Measurements from ENCODE around the gene FRZB.

The FRZB gene

DNA sequence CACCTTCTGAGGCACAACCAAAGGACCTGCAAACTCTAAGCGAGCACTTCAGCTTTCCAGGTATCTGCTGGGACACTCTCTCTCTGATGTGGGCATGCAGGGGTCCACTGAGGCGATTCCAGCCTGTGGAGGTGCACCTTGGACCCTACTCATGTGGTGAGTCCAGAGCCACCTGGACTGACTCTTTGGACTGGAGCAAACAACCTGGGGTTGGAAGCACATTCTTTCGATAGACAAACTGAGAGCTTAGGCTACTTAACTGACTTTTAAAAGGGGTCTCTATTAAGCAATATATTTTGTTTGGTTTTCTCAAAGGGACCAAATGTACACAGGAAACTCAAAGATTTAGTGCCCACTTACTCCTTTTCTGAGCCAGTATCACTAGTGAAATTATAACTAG is 51.6 kb downstream of the FRZB start:
- Histone ChIP-seq H3K4ac (ENCODE audit: low read length) (no peak overlapping the region), H3K4me1 (ENCODE audit: control insufficient read depth in 2 of 2, insufficient read depth in 1 of 2, low read depth in 1 of 2, low read length in 2 of 2) (peaks cover 7 to 16% of the 10 kb centered on the region in 2 donors), H3K79me1 (ENCODE audit: low read depth, low read length) (no peaks in the 10 kb centered on the region), H3K36me3 (replicated peaks in 1 of 2; ENCODE audit: control insufficient read depth in 2 of 2, insufficient read depth in 2 of 2, low read length in 2 of 2) (no peaks in the 10 kb centered on the region), H3K4me3 (ENCODE audit: low read length in 2 of 2) (no peak overlapping the region), H3K18ac (ENCODE audit: low read length) (peak overlapping the region; percentile 0), H3K9me3 (replicated peaks in 1 of 2; ENCODE audit: control insufficient read depth in 2 of 2, insufficient read depth in 1 of 2, low read depth in 1 of 2, low read length in 2 of 2) (peaks cover 0 to 3% of the 10 kb centered on the region in 2 donors), H2AK5ac (ENCODE audit: low read depth, low read length) (no peak overlapping the region), H2BK120ac (ENCODE audit: low read depth, low read length) (no peak overlapping the region), H3K23ac (ENCODE audit: low read depth, low read length, poor library complexity) (no peak overlapping the region), H3K27me3 (ENCODE audit: control insufficient read depth in 3 of 3, insufficient read depth in 3 of 3, low read depth in 1 of 3, low read length in 3 of 3) (no peaks in the 10 kb centered on the region), H3K27ac (replicated peaks; ENCODE audit: low read length) (no peak overlapping the region), H2BK5ac (ENCODE audit: low read length) (no peak overlapping the region), H3K4me2 (ENCODE audit: insufficient read depth, low read length, poor library complexity, severe bottlenecking) (no peak overlapping the region), H3K14ac (ENCODE audit: low read length) (no peak overlapping the region), H2AFZ (ENCODE audit: low read length) (no peak overlapping the region), H2BK15ac (ENCODE audit: low read length) (no peak overlapping the region), H3K9ac (ENCODE audit: low read depth, low read length, poor library complexity) (no peak overlapping the region), H2BK12ac (ENCODE audit: low read length) (peak overlapping the region; percentile 2), H4K8ac (ENCODE audit: low read depth, low read length) (no peak overlapping the region), H4K91ac (ENCODE audit: low read depth, low read length, poor library complexity) (no peak overlapping the region)
- WGBS, 2 donors (ENCODE audit: extremely low coverage in 2 of 2, insufficient read length in 2 of 2, insufficient replicate concordance in 1 of 2) = no CpG with 5 or more reads among the region's 3 CpGs
- DNase-seq (ENCODE audit: low spot score) = no peak

DNA sequence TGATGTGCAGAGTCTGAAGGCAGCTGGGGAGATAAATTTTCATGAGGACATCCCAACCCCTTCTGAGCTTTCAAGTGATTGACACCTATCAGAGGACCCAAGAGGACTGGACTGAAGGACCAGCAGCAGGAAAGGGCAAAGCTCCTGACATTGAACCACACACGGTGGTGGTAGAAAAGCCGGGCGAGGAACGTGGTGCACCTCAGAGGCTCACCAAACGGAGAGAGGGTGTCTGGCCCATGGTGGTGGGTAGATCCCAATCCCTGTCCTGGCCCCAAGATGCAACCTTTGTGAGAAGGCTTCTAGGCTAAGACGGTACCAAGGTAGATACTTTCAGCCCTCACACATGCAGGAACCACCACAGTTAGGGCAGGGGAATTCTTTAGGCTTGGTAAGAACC is 52.1 kb downstream of the FRZB start:
- WGBS, 2 donors (ENCODE audit: extremely low coverage in 2 of 2, insufficient read length in 2 of 2, insufficient replicate concordance in 1 of 2) = no CpG with 5 or more reads among the region's 6 CpGs

DNA sequence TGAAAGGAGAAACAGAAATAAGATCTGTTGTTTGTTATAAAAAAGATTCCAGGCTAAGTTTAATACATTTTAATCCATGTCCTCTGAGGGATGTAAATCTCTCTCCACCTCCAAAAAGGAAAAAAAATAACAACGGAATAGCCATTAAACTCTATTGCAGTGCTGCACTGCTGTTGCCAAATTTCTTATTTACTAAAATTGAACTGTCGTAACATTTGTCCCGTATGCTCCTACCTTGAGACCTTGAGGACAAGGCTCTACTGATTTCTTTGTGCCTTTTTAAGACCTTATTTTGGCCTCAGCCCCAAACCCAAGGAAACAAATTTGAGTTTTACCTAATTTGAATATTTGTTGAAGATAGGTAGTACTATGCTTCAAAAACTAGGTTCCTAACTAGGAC is 56.4 kb downstream of the FRZB start:
- no peak overlapping the region for H2AK5ac ChIP-seq (ENCODE audit: low read depth, low read length)
- no peak overlapping the region for H2BK12ac ChIP-seq (ENCODE audit: low read length)
- H3K9ac ChIP-seq (ENCODE audit: low read depth, low read length, poor library complexity) = no peak overlapping the region
- H3K18ac ChIP-seq (ENCODE audit: low read length) = no peak overlapping the region
- H3K27me3 ChIP-seq (ENCODE audit: control insufficient read depth in 3 of 3, insufficient read depth in 3 of 3, low read depth in 1 of 3, low read length in 3 of 3) = no peaks in the 10 kb centered on the region
- WGBS, 2 donors (ENCODE audit: extremely low coverage in 2 of 2, insufficient read length in 2 of 2, insufficient replicate concordance in 1 of 2) = no CpG with 5 or more reads among the region's 3 CpGs
- H3K4me2 ChIP-seq (ENCODE audit: insufficient read depth, low read length, poor library complexity, severe bottlenecking) = no peak overlapping the region
- H2BK120ac ChIP-seq (ENCODE audit: low read depth, low read length) = no peak overlapping the region
- no peak overlapping the region for H4K8ac ChIP-seq (ENCODE audit: low read depth, low read length)
- H3K4me1 ChIP-seq (ENCODE audit: control insufficient read depth in 2 of 2, insufficient read depth in 1 of 2, low read depth in 1 of 2, low read length in 2 of 2) = peaks cover 0 to 4% of the 10 kb centered on the region in 2 donors
- DNase-seq (ENCODE audit: low spot score) = no peak
- H2AFZ ChIP-seq (ENCODE audit: low read length) = no peak overlapping the region
- H3K4me3 ChIP-seq (ENCODE audit: low read length in 2 of 2) = no peak overlapping the region
- H3K27ac ChIP-seq (replicated peaks; ENCODE audit: low read length) = no peak overlapping the region
- no peak overlapping the region for H3K23ac ChIP-seq (ENCODE audit: low read depth, low read length, poor library complexity)
- no peaks in the 10 kb centered on the region for H3K36me3 ChIP-seq (replicated peaks in 1 of 2; ENCODE audit: control insufficient read depth in 2 of 2, insufficient read depth in 2 of 2, low read length in 2 of 2)
- H3K9me3 ChIP-seq (replicated peaks in 1 of 2; ENCODE audit: control insufficient read depth in 2 of 2, insufficient read depth in 1 of 2, low read depth in 1 of 2, low read length in 2 of 2) = peaks cover 0 to 3% of the 10 kb centered on the region in 2 donors
- H2BK5ac ChIP-seq (ENCODE audit: low read length) = no peak overlapping the region
- no peak overlapping the region for H3K4ac ChIP-seq (ENCODE audit: low read length)
- H3K14ac ChIP-seq (ENCODE audit: low read length) = no peak overlapping the region
- no peak overlapping the region for H2BK15ac ChIP-seq (ENCODE audit: low read length)
- no peaks in the 10 kb centered on the region for H3K79me1 ChIP-seq (ENCODE audit: low read depth, low read length)
- no peak overlapping the region for H4K91ac ChIP-seq (ENCODE audit: low read depth, low read length, poor library complexity)

More for the DNA sequence above, 52.1 kb downstream of the FRZB start:
- Histone ChIP-seq H3K9me3 (replicated peaks in 1 of 2; ENCODE audit: control insufficient read depth in 2 of 2, insufficient read depth in 1 of 2, low read depth in 1 of 2, low read length in 2 of 2) (peaks cover 0 to 3% of the 10 kb centered on the region in 2 donors), H3K9ac (ENCODE audit: low read depth, low read length, poor library complexity) (no peak overlapping the region), H3K4me3 (ENCODE audit: low read length in 2 of 2) (no peak overlapping the region), H2AFZ (ENCODE audit: low read length) (no peak overlapping the region), H2BK120ac (ENCODE audit: low read depth, low read length) (no peak overlapping the region), H2BK15ac (ENCODE audit: low read length) (no peak overlapping the region), H4K8ac (ENCODE audit: low read depth, low read length) (no peak overlapping the region), H3K36me3 (replicated peaks in 1 of 2; ENCODE audit: control insufficient read depth in 2 of 2, insufficient read depth in 2 of 2, low read length in 2 of 2) (no peaks in the 10 kb centered on the region), H3K4me1 (ENCODE audit: control insufficient read depth in 2 of 2, insufficient read depth in 1 of 2, low read depth in 1 of 2, low read length in 2 of 2) (peaks cover 5 to 16% of the 10 kb centered on the region in 2 donors), H2BK5ac (ENCODE audit: low read length) (no peak overlapping the region), H3K27me3 (ENCODE audit: control insufficient read depth in 3 of 3, insufficient read depth in 3 of 3, low read depth in 1 of 3, low read length in 3 of 3) (no peaks in the 10 kb centered on the region), H3K27ac (replicated peaks; ENCODE audit: low read length) (no peak overlapping the region), H4K91ac (ENCODE audit: low read depth, low read length, poor library complexity) (no peak overlapping the region), H3K79me1 (ENCODE audit: low read depth, low read length) (no peaks in the 10 kb centered on the region), H2AK5ac (ENCODE audit: low read depth, low read length) (no peak overlapping the region), H3K18ac (ENCODE audit: low read length) (peak overlapping the region; percentile 0), H3K23ac (ENCODE audit: low read depth, low read length, poor library complexity) (no peak overlapping the region), H3K14ac (ENCODE audit: low read length) (no peak overlapping the region), H3K4ac (ENCODE audit: low read length) (no peak overlapping the region), H2BK12ac (ENCODE audit: low read length) (peak overlapping the region; percentile 2), H3K4me2 (ENCODE audit: insufficient read depth, low read length, poor library complexity, severe bottlenecking) (no peak overlapping the region)
- no peak for DNase-seq (ENCODE audit: low spot score)

DNA sequence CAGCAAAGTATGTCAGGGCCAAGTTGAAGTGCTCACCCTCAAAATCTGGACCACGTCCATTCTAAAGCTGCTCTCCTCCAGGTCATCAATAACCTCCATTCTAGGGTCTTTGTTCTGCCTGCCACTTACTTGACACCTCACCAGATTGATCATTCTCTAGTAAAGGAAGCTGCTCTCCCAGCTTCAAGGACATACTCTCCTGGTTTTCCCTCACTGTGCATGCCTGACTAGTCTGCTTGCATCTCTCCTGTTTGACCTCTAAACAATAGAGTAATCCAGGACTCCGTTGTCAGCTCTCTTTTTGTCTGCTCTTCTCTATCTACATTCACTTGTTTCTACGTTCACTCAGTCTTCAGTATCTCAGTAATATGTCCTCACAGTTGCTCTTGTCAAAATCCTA is 59.1 kb downstream of the FRZB start:
- no peak for DNase-seq (ENCODE audit: low spot score)
- Histone ChIP-seq H3K79me1 (ENCODE audit: low read depth, low read length) (no peaks in the 10 kb centered on the region), H3K4ac (ENCODE audit: low read length) (no peak overlapping the region), H3K18ac (ENCODE audit: low read length) (no peak overlapping the region), H2BK15ac (ENCODE audit: low read length) (no peak overlapping the region), H3K36me3 (replicated peaks in 1 of 2; ENCODE audit: control insufficient read depth in 2 of 2, insufficient read depth in 2 of 2, low read length in 2 of 2) (no peaks in the 10 kb centered on the region), H3K14ac (ENCODE audit: low read length) (no peak overlapping the region), H3K23ac (ENCODE audit: low read depth, low read length, poor library complexity) (no peak overlapping the region), H4K8ac (ENCODE audit: low read depth, low read length) (no peak overlapping the region), H3K4me1 (ENCODE audit: control insufficient read depth in 2 of 2, insufficient read depth in 1 of 2, low read depth in 1 of 2, low read length in 2 of 2) (peaks cover 4 to 5% of the 10 kb centered on the region in 2 donors), H2AK5ac (ENCODE audit: low read depth, low read length) (no peak overlapping the region), H2BK5ac (ENCODE audit: low read length) (no peak overlapping the region), H3K27ac (replicated peaks; ENCODE audit: low read length) (no peak overlapping the region), H2BK12ac (ENCODE audit: low read length) (no peak overlapping the region), H2BK120ac (ENCODE audit: low read depth, low read length) (no peak overlapping the region), H3K9me3 (replicated peaks in 1 of 2; ENCODE audit: control insufficient read depth in 2 of 2, insufficient read depth in 1 of 2, low read depth in 1 of 2, low read length in 2 of 2) (peaks cover 0 to 3% of the 10 kb centered on the region in 2 donors), H3K9ac (ENCODE audit: low read depth, low read length, poor library complexity) (no peak overlapping the region), H3K4me3 (ENCODE audit: low read length in 2 of 2) (no peak overlapping the region), H3K27me3 (ENCODE audit: control insufficient read depth in 3 of 3, insufficient read depth in 3 of 3, low read depth in 1 of 3, low read length in 3 of 3) (no peaks in the 10 kb centered on the region), H3K4me2 (ENCODE audit: insufficient read depth, low read length, poor library complexity, severe bottlenecking) (no peak overlapping the region), H4K91ac (ENCODE audit: low read depth, low read length, poor library complexity) (no peak overlapping the region), H2AFZ (ENCODE audit: low read length) (no peak overlapping the region)
- WGBS, 2 donors (ENCODE audit: extremely low coverage in 2 of 2, insufficient read length in 2 of 2, insufficient replicate concordance in 1 of 2) = no CpG with 5 or more reads among the region's 3 CpGs
